Skeletal muscle tissue (tissue), 4 donors: Measurements from ENCODE around the gene AKAP7. TPM values are rescaled to one million over a fixed set of nuclear protein-coding genes. Genes with fewer than 3 reads are reported as not detected.
"Not testable (repeated sequence)": the region's sequence is repeated elsewhere in the genome, so short reads cannot be mapped to it uniquely, and the experiment has no call there.

Experiments
- H3K27ac ChIP-seq: one replicate; pipeline ENCODE4 v1.7.0; 2013; ENCODE audit warnings: mild to moderate bottlenecking, low read depth, low read length, inconsistent platforms
- H3K27me3 ChIP-seq, 3 donors: one replicate each; pipeline ENCODE4 v1.7.0; 2013; ENCODE audit warnings: low read length in 3 of 3; ENCODE audit not compliant: control insufficient read depth in 3 of 3, insufficient read depth in 3 of 3
- H3K36me3 ChIP-seq, 3 donors: one replicate each; pipeline ENCODE4 v1.7.0; 2013; ENCODE audit warnings: low read length in 3 of 3; ENCODE audit not compliant: control insufficient read depth in 3 of 3, insufficient read depth in 3 of 3
- H3K4me1 ChIP-seq, 3 donors: one replicate each; pipeline ENCODE4 v1.7.0; 2013; ENCODE audit warnings: low read length in 3 of 3, mild to moderate bottlenecking in 3 of 3; ENCODE audit not compliant: control insufficient read depth in 3 of 3, insufficient read depth in 3 of 3
- H3K4me3 ChIP-seq, 3 donors: one replicate each; pipeline ENCODE4 v1.7.0; 2013; ENCODE audit warnings: low read length in 3 of 3
- H3K9ac ChIP-seq, 3 donors: one replicate each; pipeline ENCODE4 v1.7.0; 2013; ENCODE audit warnings: low read length in 3 of 3, mild to moderate bottlenecking in 3 of 3, moderate library complexity in 2 of 3, low read depth in 1 of 3
- H3K9me3 ChIP-seq, 3 donors: one replicate each; pipeline ENCODE4 v1.7.0; 2013; ENCODE audit warnings: low read length in 3 of 3; ENCODE audit not compliant: control insufficient read depth in 3 of 3
- total RNA-seq: library from RNA; depleted of rRNA; stranded (reverse); fragments of >200 nt; gene quantifications from one replicate; pipeline ENCODE4 v1.2.3, GENCODE V29; 2014
- donor health status: Osteomylitis.

AKAP7 gene
- total RNA-seq, 1 donor from 2014 or later: 43.3 TPM

DNA sequence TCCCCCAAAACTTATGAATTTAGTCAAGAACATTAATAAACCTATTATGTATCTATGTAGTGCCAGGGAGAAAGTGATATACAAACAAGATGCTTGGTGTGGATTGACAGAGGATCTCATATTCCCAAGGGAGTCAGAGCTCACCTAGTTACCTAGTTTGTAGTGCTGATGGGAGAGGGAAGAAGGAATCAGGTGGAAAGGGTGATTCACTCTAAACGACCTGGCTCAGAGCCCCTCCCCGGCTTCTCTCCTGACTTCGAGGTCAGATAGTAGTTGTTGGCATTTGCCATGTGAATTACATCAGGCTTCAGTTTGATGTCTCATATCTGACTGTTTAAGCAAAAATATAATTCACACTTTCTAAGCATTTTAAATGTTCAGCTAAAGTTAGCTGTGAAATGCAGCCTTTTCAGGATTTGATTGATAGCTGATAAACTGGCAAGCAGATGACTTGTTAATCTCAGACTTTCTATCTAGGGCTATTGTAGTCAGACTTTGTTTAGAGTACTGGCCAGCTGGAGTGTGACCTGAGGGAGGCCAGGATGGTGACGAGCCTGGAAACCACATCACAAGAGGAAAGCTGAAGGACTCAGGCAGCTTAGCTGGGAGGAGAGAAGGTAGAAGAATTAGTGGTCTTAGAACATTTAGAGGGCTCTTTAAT is 123.7 kb downstream of the AKAP7 start:
- Histone ChIP-seq H3K4me1 (no peaks in the 10 kb centered on the region), H3K9ac (no peak overlapping the region), H3K4me3 (no peak overlapping the region), H3K36me3 (no peaks in the 10 kb centered on the region), H3K27me3 (no peaks in the 10 kb centered on the region), H3K9me3 (no peaks in the 10 kb centered on the region), H3K27ac (no peak overlapping the region)

DNA sequence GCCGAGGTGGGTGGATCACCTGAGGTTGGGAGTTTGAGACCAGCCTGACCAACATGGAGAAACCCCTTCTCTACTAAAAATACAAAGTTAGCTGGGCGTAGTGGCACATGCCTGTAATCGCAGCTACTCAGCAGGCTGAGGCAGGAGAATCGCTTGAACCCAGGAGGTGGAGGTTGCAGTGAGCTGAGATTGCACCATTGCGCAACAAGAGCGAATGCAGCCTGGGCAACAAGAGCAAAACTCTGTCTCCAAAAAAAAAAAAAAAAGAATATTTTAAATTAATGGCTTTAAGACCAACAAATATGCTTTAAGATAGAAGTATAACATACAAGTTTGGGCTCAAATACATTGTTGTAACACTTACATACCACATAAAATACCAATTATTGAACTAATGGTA is 125.7 kb downstream of the AKAP7 start:
- H3K27ac ChIP-seq, H3K4me1 ChIP-seq, H3K9me3 ChIP-seq, H3K36me3 ChIP-seq, H3K27me3 ChIP-seq, H3K4me3 ChIP-seq, H3K9ac ChIP-seq: not testable (repeated sequence)

DNA sequence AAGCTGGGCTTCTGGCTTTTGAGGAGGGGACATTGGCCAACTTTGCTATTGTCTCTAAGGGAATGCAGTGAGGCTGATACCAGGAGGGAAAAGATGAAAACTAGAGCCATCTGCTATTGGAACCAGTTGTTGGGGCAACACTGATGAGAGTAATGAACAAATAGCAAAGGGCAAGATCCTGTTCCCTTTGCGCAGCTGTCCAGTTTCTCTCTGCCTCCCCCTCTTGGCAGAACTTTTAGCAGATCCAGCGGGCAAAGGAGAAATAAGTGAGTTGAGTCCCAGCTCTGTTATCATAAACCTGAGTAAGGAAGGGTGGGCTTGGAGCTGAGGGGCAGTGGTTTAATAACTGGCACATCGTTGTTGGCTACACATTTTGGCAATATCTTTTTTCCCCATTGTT is 126.8 kb downstream of the AKAP7 start:
- Histone ChIP-seq H3K36me3 (no peaks in the 10 kb centered on the region), H3K4me3 (no peak overlapping the region), H3K4me1 (no peaks in the 10 kb centered on the region), H3K27ac (no peak overlapping the region), H3K27me3 (no peaks in the 10 kb centered on the region), H3K9ac (no peak overlapping the region), H3K9me3 (no peaks in the 10 kb centered on the region)

DNA sequence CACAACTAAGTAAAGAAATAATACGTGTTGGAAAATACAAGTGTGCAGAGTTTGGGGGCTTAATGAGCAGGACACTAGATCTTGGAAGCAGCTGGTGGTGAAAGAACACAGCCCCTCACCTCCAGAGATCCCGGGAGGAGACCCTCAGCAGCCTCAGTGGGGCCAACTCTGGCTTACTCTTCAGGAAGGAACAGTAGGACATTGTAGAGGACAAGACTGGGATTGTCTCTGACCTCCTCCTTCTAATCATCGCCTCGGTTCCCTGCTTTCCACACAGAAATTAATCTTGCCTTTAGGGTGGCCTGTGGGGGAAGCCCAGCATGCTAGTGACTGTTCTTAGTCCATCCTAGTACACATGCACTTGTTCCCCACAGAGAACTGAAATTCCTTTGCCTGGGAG is 130.7 kb downstream of the AKAP7 start:
- no peaks in the 10 kb centered on the region for H3K4me1 ChIP-seq
- no peaks in the 10 kb centered on the region for H3K27me3 ChIP-seq
- no peak overlapping the region for H3K4me3 ChIP-seq
- H3K36me3 ChIP-seq: no peaks in the 10 kb centered on the region
- H3K9ac ChIP-seq: no peak overlapping the region
- H3K9me3 ChIP-seq: peaks cover 0 to 4% (median 4%) of the 10 kb centered on the region in 3 donors
- no peak overlapping the region for H3K27ac ChIP-seq

DNA sequence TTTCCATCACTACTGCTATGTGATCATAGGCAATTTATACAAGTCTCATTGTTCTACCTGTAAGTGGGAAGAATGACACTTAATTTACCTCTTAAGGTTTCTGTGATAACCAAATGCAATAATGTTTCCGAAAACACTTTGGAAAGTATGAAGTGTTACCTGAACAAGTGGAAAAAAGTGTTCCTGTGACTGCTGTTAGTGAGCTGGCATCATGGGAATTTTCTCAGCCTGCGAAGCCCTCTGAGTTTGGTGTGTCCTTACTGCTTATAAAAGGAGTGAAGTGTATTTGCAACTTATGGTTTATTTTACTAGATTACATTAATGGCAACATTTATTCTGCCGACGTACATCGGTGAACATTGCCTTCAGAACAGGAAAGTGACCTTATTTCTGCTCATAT is 133.0 kb downstream of the AKAP7 start:
- H3K27me3 ChIP-seq: no peaks in the 10 kb centered on the region
- no peaks in the 10 kb centered on the region for H3K36me3 ChIP-seq
- H3K4me3 ChIP-seq: no peak overlapping the region
- peaks cover 0 to 4% (median 4%) of the 10 kb centered on the region in 3 donors for H3K9me3 ChIP-seq
- no peaks in the 10 kb centered on the region for H3K4me1 ChIP-seq
- H3K27ac ChIP-seq: no peak overlapping the region
- no peak overlapping the region for H3K9ac ChIP-seq

DNA sequence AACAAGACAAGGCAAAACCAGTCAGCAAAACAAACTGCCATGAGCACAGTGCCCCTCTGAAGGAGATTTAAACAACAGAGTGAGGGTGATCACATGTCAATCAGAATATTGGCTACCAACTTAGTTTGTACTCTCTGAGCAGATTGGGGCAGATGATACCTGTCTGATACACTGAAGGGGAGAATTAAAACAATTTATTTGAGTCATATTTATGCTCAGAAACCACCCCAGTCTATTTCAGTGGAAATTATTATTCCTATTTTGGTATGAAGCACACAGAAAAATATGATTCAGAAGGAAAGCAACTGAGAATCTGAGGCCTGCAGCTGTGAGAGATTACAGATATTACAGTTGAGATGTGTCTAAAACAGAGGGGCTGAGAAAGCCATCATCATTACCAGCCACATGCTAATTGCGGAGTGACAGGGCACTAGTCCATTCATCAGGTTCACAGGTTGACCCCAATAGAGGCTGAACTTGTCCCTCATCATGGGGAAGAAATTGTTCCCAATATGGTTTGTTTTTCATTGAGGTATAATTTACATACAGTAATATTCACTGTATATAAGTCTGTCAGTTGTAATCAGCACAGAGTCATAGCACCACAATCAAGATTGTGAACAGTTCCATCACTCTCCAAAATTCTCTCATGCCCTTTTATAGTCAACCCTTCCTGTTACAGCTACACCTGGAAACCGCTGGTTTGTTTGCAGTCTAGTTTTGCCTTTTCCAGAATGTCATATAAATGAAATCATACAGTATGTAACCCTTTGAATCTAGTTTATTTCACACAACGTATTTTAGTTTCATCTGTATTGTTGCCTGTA is 134.5 kb downstream of the AKAP7 start:
- Histone ChIP-seq H3K27me3 (no peaks in the 10 kb centered on the region), H3K9ac (no peak overlapping the region), H3K4me1 (no peaks in the 10 kb centered on the region), H3K36me3 (no peaks in the 10 kb centered on the region), H3K27ac (no peak overlapping the region), H3K4me3 (no peak overlapping the region), H3K9me3 (peaks cover 0 to 4% (median 4%) of the 10 kb centered on the region in 3 donors)

DNA sequence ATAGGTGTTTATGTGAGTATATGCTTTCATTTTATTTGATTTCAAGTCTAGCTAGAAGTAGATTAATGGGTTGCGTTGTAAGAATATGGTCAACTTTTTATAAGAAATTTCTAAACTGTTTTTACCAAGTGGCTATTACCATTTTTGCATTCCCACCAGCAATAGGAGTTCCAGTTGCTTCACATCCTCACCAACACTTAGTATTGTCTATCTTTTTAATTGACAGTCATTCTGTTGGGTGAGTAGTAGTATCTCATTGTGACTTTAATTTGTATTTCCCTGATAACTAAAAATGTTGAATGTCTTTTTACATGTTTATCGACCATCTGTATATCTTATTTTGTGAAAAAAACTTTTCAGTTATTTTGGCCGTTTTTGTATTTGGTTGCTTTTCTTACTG is 135.3 kb downstream of the AKAP7 start:
- Histone ChIP-seq H3K36me3 (no peaks in the 10 kb centered on the region), H3K9me3 (peaks cover 0 to 4% (median 4%) of the 10 kb centered on the region in 3 donors), H3K27ac (no peak overlapping the region), H3K27me3 (no peaks in the 10 kb centered on the region), H3K4me3 (no peak overlapping the region), H3K4me1 (no peaks in the 10 kb centered on the region), H3K9ac (no peak overlapping the region)

DNA sequence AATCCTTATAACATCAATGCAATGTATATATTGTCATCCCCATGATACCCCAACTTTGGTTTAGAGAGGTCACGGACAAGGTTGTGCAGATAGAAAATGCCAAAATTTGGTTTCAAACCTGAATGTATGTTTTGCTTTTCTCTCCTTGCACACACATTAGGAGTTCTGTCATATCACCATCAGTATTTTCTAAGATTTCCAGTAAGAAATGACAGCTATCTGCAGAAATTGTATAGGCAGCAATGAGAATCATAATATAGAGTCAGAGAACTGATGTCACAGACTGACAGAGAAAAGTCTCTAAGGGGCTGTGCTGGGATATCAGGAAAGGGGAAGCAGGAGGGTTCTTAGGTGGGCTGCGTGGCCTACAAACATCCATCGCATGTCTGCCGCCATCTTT is 140.0 kb downstream of the AKAP7 start:
- peaks cover 0 to 3% (median 1%) of the 10 kb centered on the region in 3 donors for H3K9me3 ChIP-seq
- no peaks in the 10 kb centered on the region for H3K27me3 ChIP-seq
- no peak overlapping the region for H3K4me3 ChIP-seq
- no peaks in the 10 kb centered on the region for H3K4me1 ChIP-seq
- no peak overlapping the region for H3K27ac ChIP-seq
- no peak overlapping the region for H3K9ac ChIP-seq
- no peaks in the 10 kb centered on the region for H3K36me3 ChIP-seq

DNA sequence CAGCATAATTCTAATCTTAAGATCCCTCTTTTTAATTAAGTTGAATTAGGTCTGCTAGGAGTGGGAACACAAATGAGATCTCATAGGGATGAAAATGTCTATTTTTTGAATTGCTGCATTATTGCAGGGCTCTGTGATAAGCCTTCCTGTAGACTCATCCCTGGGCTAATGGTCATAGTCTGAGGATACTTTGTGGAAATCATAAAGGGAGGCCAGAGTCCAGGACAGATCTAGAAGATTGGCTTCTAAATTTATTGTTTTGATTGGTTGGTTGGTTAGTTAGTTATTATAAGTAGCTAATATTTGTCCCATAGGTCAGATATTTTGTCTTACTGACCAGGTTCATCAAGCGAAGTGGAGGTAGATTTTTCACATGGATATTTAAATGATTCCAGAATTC is 142.3 kb downstream of the AKAP7 start:
- H3K36me3 ChIP-seq: no peaks in the 10 kb centered on the region
- no peaks in the 10 kb centered on the region for H3K9me3 ChIP-seq
- no peak overlapping the region for H3K27ac ChIP-seq
- no peaks in the 10 kb centered on the region for H3K4me1 ChIP-seq
- no peak overlapping the region for H3K9ac ChIP-seq
- H3K4me3 ChIP-seq: no peak overlapping the region
- H3K27me3 ChIP-seq: no peaks in the 10 kb centered on the region

DNA sequence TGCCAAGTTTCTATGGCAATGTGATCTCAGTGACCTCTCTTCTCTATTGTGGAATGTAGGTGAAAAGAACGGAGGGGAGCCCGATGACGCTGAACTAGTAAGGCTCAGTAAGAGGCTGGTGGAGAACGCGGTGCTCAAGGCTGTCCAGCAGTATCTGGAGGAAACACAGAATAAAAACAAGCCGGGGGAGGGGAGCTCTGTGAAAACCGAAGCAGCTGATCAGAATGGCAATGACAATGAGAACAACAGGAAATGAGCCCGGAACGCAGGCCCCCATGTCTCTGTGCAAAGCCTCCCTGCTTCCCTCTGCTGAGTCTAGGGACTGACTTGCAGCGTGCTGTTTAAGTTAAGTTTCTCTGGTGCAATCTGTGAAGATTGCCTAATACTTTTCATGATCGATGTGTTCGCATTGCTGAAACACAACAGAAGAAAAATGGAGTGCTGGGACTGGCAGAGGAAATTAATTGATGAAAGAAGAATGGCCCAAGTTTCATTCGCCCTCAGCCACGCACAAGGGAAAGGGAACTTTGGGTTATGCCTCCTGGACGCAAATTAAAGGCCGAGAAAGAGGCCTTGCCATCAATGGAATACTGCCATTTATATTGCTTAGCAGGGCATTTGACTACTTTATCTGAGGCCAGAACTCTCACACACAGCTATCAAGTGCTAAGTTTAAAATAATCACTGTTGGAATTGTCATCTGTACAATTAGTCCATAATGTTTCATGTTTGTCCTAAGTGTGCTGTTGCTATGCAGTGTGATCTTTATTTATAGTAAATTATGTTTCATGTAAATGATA is 146.4 kb downstream of the AKAP7 start:
- Histone ChIP-seq H3K27me3 (no peaks in the 10 kb centered on the region), H3K27ac (no peak overlapping the region), H3K4me1 (no peaks in the 10 kb centered on the region), H3K4me3 (no peak overlapping the region), H3K36me3 (peaks cover 0 to 2% (median 0%) of the 10 kb centered on the region in 3 donors), H3K9me3 (no peaks in the 10 kb centered on the region), H3K9ac (no peak overlapping the region)
